Measurements from ENCODE around the gene ESAM.

Gene ESAM

GRCh38 chr11:124800226-124800929 is 38.3 kb upstream of the ESAM start, which contains the start of gene MSANTD2 (continued):
- TF ChIP-seq KLF8 (tag by site-specific recombination; IDR thresholded peaks at IDR 0.05): peak; percentile 68; the same call in 1 of the 2 replicates
- peak; percentile 88 for TF ChIP-seq PBX3 (CRISPR knock-in tag; IDR thresholded peaks at IDR 0.05)
- TF ChIP-seq ZNF580 (tag by site-specific recombination; IDR thresholded peaks at IDR 0.05): no peak
- no peak for TF ChIP-seq ZNF518A (tag by site-specific recombination; conservative IDR thresholded peaks at IDR 0.05; ENCODE audit: low read depth)
- TF ChIP-seq GLIS1 (tag by site-specific recombination; IDR thresholded peaks at IDR 0.05): peak; percentile 63
- TF ChIP-seq ZNF133 (tag by site-specific recombination; IDR thresholded peaks at IDR 0.05): no peak
- TF ChIP-seq GLI4 (tag by site-specific recombination; IDR thresholded peaks at IDR 0.05): no peak
- no peak for TF ChIP-seq ZNF155 (tag by site-specific recombination; IDR thresholded peaks at IDR 0.05)
- TF ChIP-seq RBAK (tag by site-specific recombination; IDR thresholded peaks at IDR 0.05): no peak
- no peak for TF ChIP-seq ZNF350 (tag by site-specific recombination; IDR thresholded peaks at IDR 0.05)
- TF ChIP-seq ZBTB6 (tag by site-specific recombination; IDR thresholded peaks at IDR 0.05): no peak
- no peak for TF ChIP-seq ZNF248 (tag by site-specific recombination; IDR thresholded peaks at IDR 0.05)
- TF ChIP-seq ZNF423 (tag by site-specific recombination; IDR thresholded peaks at IDR 0.05): no peak
- TF ChIP-seq KLF10 (tag by site-specific recombination; IDR thresholded peaks at IDR 0.05): 0 out of 2 replicates have a peak, but pooled peaks have one; percentile 44
- TF ChIP-seq ZNF2 (tag by site-specific recombination; IDR thresholded peaks at IDR 0.05): peak; percentile 67
- no peak; the same call in 1 of the 2 replicates for TF ChIP-seq ZNF76 (tag by site-specific recombination; IDR thresholded peaks at IDR 0.05; ENCODE audit: borderline replicate concordance, low read depth)
- no peak for TF ChIP-seq ZNF292 (tag by site-specific recombination; IDR thresholded peaks at IDR 0.05; ENCODE audit: borderline replicate concordance, low read depth)
- no peak for TF ChIP-seq ZSCAN4 (tag by site-specific recombination; IDR thresholded peaks at IDR 0.05)
- TF ChIP-seq ZNF394 (tag by site-specific recombination; IDR thresholded peaks at IDR 0.05; ENCODE audit: borderline replicate concordance): no peak
- no peak for TF ChIP-seq MZF1 (tag by site-specific recombination; IDR thresholded peaks at IDR 0.05; ENCODE audit: borderline replicate concordance)
- no peak for TF ChIP-seq ZNF488 (tag by site-specific recombination; IDR thresholded peaks at IDR 0.05)
- TF ChIP-seq GLIS2 (tag by site-specific recombination; IDR thresholded peaks at IDR 0.05): peak; percentile 43; the same call in 1 of the 2 replicates
- TF ChIP-seq ZNF214 (tag by site-specific recombination; IDR thresholded peaks at IDR 0.05; ENCODE audit: borderline replicate concordance): no peak
- TF ChIP-seq ZNF529 (tag by site-specific recombination; IDR thresholded peaks at IDR 0.05; ENCODE audit: insufficient replicate concordance): no peak
- TF ChIP-seq KLF9 (tag by site-specific recombination; IDR thresholded peaks at IDR 0.05; ENCODE audit: low read depth): no peak
- no peak for TF ChIP-seq SCRT2 (tag by site-specific recombination; IDR thresholded peaks at IDR 0.05)
- no peak for TF ChIP-seq MEIS1 (CRISPR knock-in tag; IDR thresholded peaks at IDR 0.05; ENCODE audit: borderline replicate concordance)
- no peak for TF ChIP-seq ZNF138 (tag by site-specific recombination; IDR thresholded peaks at IDR 0.05; ENCODE audit: borderline replicate concordance)
- TF ChIP-seq ZNF175 (tag by site-specific recombination; IDR thresholded peaks at IDR 0.05): no peak
- 0 out of 2 replicates have a peak, but pooled peaks have one; percentile 26 for TF ChIP-seq ZFP69B (tag by site-specific recombination; IDR thresholded peaks at IDR 0.05)
- TF ChIP-seq KLF7 (tag by site-specific recombination; IDR thresholded peaks at IDR 0.05; ENCODE audit: borderline replicate concordance): no peak
